GM10266 (cell line): ENCODE data around the gene LAMA2.

ENCODE experiments used
- DNase-seq: peaks from one replicate; pipeline ENCODE4 v3.0.0; 2012; ENCODE audit errors: extremely low spot score
- TF ChIP-seq, protein P1 (sequence below): IDR thresholded peaks from 2 replicates; pipeline ENCODE4 v1.5.1; 2012; ENCODE audit warnings: mild to moderate bottlenecking, low read depth; ENCODE audit not compliant: control insufficient read depth, insufficient read depth; ENCODE audit errors: missing control alignments

Gene LAMA2

GRCh38 chr6:129451187-129451586, 568.2 kb downstream of the LAMA2 start:
- no peak for DNase-seq
- TF ChIP-seq, protein P1, sequence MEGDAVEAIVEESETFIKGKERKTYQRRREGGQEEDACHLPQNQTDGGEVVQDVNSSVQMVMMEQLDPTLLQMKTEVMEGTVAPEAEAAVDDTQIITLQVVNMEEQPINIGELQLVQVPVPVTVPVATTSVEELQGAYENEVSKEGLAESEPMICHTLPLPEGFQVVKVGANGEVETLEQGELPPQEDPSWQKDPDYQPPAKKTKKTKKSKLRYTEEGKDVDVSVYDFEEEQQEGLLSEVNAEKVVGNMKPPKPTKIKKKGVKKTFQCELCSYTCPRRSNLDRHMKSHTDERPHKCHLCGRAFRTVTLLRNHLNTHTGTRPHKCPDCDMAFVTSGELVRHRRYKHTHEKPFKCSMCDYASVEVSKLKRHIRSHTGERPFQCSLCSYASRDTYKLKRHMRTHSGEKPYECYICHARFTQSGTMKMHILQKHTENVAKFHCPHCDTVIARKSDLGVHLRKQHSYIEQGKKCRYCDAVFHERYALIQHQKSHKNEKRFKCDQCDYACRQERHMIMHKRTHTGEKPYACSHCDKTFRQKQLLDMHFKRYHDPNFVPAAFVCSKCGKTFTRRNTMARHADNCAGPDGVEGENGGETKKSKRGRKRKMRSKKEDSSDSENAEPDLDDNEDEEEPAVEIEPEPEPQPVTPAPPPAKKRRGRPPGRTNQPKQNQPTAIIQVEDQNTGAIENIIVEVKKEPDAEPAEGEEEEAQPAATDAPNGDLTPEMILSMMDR = no peak

- TF ChIP-seq, protein P1 = no peak
- DNase-seq = no peak
Observed at GRCh38 chr6:129453073-129453472, 570.1 kb downstream of the LAMA2 start.

- TF ChIP-seq, protein P1 = no peak
- DNase-seq = no peak
Observed at GRCh38 chr6:129454488-129454887, 571.5 kb downstream of the LAMA2 start.

DNA sequence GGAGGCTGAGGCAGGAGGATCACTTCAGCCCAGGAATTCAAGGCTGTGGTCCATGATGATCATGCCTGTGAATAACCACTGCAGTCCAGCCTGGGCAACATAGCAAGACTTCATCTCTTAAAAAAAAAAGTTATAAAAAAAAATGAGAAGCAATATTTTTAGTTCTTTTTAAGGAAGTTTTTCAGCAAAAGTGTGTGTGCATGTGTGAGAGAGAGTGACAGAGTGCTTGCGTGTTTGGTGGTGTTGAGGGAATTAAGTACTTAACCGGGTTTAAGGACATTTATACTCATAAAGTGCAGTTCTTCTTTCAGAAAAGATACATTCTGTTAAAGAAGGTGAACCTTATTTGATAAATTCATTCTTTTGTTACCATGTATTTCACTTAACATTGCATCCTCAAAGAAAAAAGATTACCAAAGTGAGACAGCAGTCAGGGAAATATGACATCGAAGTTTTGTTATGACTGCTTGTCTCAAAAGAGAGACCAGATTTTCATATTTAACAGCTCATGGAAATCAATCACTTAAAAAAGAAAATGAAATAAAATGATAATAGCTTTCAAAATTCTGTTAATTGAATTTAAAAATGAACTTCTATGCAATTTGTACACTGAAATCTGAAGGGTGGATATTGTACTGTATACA, 572.3 kb downstream of the LAMA2 start:
- TF ChIP-seq, protein P1 = no peak
- no peak for DNase-seq

DNA sequence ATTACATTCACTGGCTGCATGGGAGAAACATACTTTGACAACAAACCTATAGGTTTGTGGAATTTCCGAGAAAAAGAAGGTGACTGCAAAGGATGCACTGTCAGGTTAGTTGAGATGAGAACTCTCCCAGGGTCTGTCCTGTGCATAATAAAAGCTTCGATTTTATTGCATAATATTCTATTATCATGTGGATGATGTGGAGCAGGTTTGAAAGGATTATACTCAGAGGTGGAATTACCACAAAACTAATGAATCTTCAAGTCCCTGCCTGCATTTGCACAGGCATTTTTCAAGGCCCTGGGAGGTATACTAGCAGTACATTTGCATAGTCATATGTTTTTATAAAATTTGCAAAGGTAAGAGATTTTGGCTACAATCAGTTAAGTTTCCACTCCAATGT, 577.3 kb downstream of the LAMA2 start:
- no peak for DNase-seq

DNA sequence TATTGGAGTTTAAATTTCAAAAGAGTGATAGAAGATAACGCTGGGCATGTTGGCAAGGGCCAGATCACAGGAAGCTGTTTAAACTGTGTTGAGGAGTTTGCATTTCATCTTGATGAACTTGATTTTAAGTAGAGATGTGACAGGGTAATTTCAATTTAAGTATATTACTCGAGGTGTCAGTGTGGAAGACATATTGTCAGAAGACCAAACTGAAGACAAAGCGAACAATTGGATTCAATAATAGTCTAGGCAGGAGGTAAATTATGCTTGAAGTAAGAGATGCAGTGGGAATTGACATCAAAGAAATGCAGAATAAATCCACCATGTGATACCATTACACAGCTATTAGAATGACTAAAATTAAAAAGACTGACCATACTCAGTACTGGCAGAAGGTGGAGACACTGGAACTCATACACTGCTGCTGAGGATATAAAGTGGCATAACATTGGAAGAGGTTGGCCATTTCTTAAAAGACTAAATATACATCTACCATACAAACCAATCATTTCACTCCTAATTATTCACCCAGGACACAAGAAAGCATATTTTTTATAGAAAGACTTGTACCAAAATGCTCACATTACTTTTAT, 586.2 kb downstream of the LAMA2 start:
- TF ChIP-seq, protein P1 = no peak
- DNase-seq = no peak

More for the DNA sequence above, 577.3 kb downstream of the LAMA2 start:
- TF ChIP-seq, protein P1 = no peak

DNA sequence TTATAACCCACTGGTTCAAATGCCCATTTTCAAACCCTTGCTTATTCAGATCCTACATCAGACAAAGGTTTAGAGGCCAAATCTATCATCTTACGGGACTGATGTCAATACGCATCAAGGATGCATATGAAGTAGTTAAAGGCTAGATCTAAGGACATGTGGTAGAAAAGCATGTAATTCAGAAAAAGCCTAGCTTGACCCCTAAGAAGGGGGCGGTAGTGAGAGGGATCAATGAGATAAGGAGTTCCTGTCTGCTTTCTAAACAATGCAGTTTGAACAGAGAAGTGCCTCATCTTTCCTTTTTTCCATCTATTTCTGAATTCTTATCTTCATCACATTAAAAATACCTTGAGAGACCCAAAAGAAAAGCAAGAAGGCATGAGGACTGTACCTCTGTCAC, 589.3 kb downstream of the LAMA2 start:
- TF ChIP-seq, protein P1 = no peak
- DNase-seq = no peak
